Measurements from ENCODE around the gene TNFSF15. TPM values are rescaled to one million over a fixed set of nuclear protein-coding genes. Genes with fewer than 3 reads are reported as not detected.

TNFSF15 gene
- total and polyA plus RNA-seq, 2 experiments from 2014 or later, result 0.06 to 0.07 TPM

DNA sequence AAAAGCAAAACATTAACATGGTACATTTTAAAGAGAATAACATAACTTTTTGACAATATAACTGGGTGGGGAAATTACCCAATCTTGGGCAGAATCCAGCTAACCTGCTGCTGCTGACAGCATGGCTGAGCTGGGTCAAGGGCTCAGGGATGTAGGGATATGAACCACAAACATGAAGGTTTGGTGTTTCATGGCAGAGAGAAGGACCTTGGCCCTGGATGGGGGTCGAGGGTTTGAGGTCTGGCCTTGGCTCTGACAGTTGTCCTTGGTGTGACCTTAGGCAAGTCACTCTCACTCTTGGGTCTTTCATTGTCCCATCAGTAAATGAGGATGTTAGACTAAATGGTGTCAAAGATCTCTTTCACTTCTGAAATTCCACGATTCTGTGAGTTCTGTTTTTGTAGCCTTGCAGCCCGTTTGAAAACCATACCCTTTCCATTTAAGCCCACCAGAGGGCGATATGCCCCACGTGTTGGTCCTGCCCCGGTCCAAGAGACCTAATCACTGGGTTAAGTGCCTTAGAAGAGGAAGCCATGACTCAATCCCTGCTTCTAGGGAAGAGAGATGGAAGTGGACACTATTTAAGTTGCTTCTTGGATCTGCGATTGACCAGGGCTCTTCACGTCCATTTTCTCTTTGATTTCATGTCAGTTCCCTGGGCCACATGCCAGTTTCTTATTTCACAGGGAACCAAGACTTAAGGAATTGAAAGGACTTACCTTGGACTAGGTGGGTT, 67.1 kb downstream of the TNFSF15 start:
- H3K79me2 ChIP-seq (replicated peaks; ENCODE audit: insufficient read depth), result no peaks in the 10 kb centered on the region
- TF ChIP-seq, protein P1, sequence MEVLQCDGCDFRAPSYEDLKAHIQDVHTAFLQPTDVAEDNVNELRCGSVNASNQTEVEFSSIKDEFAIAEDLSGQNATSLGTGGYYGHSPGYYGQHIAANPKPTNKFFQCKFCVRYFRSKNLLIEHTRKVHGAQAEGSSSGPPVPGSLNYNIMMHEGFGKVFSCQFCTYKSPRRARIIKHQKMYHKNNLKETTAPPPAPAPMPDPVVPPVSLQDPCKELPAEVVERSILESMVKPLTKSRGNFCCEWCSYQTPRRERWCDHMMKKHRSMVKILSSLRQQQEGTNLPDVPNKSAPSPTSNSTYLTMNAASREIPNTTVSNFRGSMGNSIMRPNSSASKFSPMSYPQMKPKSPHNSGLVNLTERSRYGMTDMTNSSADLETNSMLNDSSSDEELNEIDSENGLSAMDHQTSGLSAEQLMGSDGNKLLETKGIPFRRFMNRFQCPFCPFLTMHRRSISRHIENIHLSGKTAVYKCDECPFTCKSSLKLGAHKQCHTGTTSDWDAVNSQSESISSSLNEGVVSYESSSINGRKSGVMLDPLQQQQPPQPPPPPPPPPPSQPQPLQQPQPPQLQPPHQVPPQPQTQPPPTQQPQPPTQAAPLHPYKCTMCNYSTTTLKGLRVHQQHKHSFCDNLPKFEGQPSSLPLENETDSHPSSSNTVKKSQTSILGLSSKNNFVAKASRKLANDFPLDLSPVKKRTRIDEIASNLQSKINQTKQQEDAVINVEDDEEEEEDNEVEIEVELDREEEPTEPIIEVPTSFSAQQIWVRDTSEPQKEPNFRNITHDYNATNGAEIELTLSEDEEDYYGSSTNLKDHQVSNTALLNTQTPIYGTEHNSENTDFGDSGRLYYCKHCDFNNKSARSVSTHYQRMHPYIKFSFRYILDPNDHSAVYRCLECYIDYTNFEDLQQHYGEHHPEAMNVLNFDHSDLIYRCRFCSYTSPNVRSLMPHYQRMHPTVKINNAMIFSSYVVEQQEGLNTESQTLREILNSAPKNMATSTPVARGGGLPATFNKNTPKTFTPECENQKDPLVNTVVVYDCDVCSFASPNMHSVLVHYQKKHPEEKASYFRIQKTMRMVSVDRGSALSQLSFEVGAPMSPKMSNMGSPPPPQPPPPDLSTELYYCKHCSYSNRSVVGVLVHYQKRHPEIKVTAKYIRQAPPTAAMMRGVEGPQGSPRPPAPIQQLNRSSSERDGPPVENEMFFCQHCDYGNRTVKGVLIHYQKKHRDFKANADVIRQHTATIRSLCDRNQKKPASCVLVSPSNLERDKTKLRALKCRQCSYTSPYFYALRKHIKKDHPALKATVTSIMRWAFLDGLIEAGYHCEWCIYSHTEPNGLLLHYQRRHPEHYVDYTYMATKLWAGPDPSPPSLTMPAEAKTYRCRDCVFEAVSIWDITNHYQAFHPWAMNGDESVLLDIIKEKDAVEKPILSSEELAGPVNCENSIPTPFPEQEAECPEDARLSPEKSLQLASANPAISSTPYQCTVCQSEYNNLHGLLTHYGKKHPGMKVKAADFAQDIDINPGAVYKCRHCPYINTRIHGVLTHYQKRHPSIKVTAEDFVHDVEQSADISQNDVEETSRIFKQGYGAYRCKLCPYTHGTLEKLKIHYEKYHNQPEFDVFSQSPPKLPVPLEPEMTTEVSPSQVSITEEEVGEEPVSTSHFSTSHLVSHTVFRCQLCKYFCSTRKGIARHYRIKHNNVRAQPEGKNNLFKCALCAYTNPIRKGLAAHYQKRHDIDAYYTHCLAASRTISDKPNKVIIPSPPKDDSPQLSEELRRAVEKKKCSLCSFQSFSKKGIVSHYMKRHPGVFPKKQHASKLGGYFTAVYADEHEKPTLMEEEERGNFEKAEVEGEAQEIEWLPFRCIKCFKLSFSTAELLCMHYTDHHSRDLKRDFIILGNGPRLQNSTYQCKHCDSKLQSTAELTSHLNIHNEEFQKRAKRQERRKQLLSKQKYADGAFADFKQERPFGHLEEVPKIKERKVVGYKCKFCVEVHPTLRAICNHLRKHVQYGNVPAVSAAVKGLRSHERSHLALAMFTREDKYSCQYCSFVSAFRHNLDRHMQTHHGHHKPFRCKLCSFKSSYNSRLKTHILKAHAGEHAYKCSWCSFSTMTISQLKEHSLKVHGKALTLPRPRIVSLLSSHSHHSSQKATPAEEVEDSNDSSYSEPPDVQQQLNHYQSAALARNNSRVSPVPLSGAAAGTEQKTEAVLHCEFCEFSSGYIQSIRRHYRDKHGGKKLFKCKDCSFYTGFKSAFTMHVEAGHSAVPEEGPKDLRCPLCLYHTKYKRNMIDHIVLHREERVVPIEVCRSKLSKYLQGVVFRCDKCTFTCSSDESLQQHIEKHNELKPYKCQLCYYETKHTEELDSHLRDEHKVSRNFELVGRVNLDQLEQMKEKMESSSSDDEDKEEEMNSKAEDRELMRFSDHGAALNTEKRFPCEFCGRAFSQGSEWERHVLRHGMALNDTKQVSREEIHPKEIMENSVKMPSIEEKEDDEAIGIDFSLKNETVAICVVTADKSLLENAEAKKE (CRISPR knock-in tag; IDR thresholded peaks at IDR 0.05), result peak; percentile 89
- TF ChIP-seq ETS1 (IDR thresholded peaks at IDR 0.05) (no peak), ZNF114 (CRISPR knock-in tag; IDR thresholded peaks at IDR 0.05) (no peak), CTCF (conservative IDR thresholded peaks at IDR 0.05; ENCODE audit: low read depth in 2 of 2) (peak; percentile 93 to 97), REST (IDR thresholded peaks at IDR 0.05; ENCODE audit: unreplicated experiment) (no peak), NANOG (IDR thresholded peaks at IDR 0.05; ENCODE audit: borderline replicate concordance) (no peak)
- 0 out of 2 replicates have a peak, but pooled peaks cover 3% of the 10 kb centered on the region for H3K9me2 ChIP-seq (ENCODE audit: insufficient read depth)
- H4K20me1 ChIP-seq (replicated peaks; ENCODE audit: insufficient read depth), result no peaks in the 10 kb centered on the region
- H3K27me3 ChIP-seq (ENCODE audit: insufficient read depth), result no peaks in the 10 kb centered on the region
- ATAC-seq (peak; percentile 93), DNase-seq (ENCODE audit: low spot score) (peak; percentile 87)
- H3K4me3 ChIP-seq, result no peak overlapping the region
- H3F3A ChIP-seq (replicated peaks; ENCODE audit: low read depth), result no peaks in the 10 kb centered on the region
- Mint-ChIP-seq H3K27me3 (ENCODE audit: insufficient read depth, low read depth, poor library complexity) (peaks cover 2% of the 10 kb centered on the region), H3K9me3 (no peaks in the 10 kb centered on the region; the same call in 2 of the 3 replicates), H3K36me3 (ENCODE audit: low read depth) (no peaks in the 10 kb centered on the region), H3K27ac (no peak overlapping the region), H3K4me1 (peaks cover 2% of the 10 kb centered on the region; the same call in 1 of the 3 replicates), H3K4me3 (no peak overlapping the region)
- H3K27ac ChIP-seq (ENCODE audit: low read depth), result no peak overlapping the region
- H3K4me2 ChIP-seq, result no peak overlapping the region
- H2AFZ ChIP-seq, result no peak overlapping the region
- no peaks in the 10 kb centered on the region for H3K36me3 ChIP-seq (ENCODE audit: insufficient read depth)
- no peaks in the 10 kb centered on the region for H3K4me1 ChIP-seq (ENCODE audit: insufficient read depth)

Data from GM23338 (cell line).